Astrocyte (in vitro differentiated cells and primary cell): ENCODE data around the gene PDE6H.

Source experiments
- EZH2 ChIP-seq: IDR thresholded peaks from 2 replicates; pipeline ENCODE4 v1.6.1; 2012; ENCODE audit warnings: mild to moderate bottlenecking, low read length, inconsistent platforms; ENCODE audit not compliant: insufficient read depth
- TF ChIP-seq, protein P1 (sequence below): IDR thresholded peaks from 2 replicates; pipeline ENCODE4 v1.5.1; 2011; ENCODE audit warnings: low read depth, mild to moderate bottlenecking, inconsistent platforms, low read length, moderate library complexity; ENCODE audit not compliant: insufficient read depth

DNA sequence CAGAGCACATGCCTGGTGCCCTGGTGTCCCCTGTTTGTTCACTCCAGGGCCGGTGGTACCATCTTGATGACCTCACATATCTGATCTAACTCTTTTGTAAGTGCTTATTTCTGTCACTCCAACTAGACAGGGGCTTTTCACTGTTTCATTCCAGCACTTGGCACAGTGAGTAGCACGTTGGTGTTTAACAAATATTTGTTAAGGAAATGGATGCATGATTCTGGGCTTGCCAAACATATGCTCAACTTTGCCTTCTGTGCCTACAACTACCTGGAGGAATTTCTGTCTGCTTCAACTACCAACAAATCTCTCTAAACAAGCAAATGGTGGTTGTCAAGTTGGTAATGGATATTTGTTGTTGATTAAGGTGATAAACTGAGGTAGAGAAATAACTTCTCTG, 31.6 kb downstream of the PDE6H start:
- TF ChIP-seq, protein P1, sequence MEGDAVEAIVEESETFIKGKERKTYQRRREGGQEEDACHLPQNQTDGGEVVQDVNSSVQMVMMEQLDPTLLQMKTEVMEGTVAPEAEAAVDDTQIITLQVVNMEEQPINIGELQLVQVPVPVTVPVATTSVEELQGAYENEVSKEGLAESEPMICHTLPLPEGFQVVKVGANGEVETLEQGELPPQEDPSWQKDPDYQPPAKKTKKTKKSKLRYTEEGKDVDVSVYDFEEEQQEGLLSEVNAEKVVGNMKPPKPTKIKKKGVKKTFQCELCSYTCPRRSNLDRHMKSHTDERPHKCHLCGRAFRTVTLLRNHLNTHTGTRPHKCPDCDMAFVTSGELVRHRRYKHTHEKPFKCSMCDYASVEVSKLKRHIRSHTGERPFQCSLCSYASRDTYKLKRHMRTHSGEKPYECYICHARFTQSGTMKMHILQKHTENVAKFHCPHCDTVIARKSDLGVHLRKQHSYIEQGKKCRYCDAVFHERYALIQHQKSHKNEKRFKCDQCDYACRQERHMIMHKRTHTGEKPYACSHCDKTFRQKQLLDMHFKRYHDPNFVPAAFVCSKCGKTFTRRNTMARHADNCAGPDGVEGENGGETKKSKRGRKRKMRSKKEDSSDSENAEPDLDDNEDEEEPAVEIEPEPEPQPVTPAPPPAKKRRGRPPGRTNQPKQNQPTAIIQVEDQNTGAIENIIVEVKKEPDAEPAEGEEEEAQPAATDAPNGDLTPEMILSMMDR = no peak
- no peak for TF ChIP-seq EZH2
